GM12891 (cell line): Measurements from ENCODE around the gene ZDHHC11B.

Experiments used
- DNase-seq: peaks from one replicate; pipeline ENCODE4 v3.0.0; 2011; ENCODE audit warnings: low spot score; ENCODE audit not compliant: insufficient read length
- FAIRE-seq: peaks from 2 replicates; lab custom pipeline; 2011; peaks lifted over from hg19 to GRCh38; lab: Jason Lieb, UNC
- PAX5 ChIP-seq: IDR thresholded peaks from 2 replicates; pipeline ENCODE4 v1.6.1; 2011; ENCODE audit warnings: low read length, moderate library complexity, mild to moderate bottlenecking; ENCODE audit not compliant: insufficient read depth, severe bottlenecking
- POLR2A ChIP-seq: IDR thresholded peaks from 2 replicates; pipeline ENCODE4 v1.6.1; 2011; ENCODE audit warnings: low read depth, low read length, control low read depth
- POLR2AphosphoS5 ChIP-seq: IDR thresholded peaks from 2 replicates; pipeline ENCODE4 v1.6.1; 2011; ENCODE audit warnings: low read depth, low read length, control low read depth
- POU2F2 ChIP-seq: IDR thresholded peaks from 2 replicates; pipeline ENCODE4 v1.6.1; 2011; ENCODE audit warnings: low read depth, mild to moderate bottlenecking, control low read depth, low read length, moderate library complexity
- SPI1 ChIP-seq: IDR thresholded peaks from 2 replicates; pipeline ENCODE4 v1.6.1; 2011; ENCODE audit warnings: low read depth, low read length, control low read depth
- TAF1 ChIP-seq: IDR thresholded peaks from 2 replicates; pipeline ENCODE4 v1.6.1; 2011; ENCODE audit warnings: low read depth, low read length, control low read depth

ZDHHC11B gene

DNA sequence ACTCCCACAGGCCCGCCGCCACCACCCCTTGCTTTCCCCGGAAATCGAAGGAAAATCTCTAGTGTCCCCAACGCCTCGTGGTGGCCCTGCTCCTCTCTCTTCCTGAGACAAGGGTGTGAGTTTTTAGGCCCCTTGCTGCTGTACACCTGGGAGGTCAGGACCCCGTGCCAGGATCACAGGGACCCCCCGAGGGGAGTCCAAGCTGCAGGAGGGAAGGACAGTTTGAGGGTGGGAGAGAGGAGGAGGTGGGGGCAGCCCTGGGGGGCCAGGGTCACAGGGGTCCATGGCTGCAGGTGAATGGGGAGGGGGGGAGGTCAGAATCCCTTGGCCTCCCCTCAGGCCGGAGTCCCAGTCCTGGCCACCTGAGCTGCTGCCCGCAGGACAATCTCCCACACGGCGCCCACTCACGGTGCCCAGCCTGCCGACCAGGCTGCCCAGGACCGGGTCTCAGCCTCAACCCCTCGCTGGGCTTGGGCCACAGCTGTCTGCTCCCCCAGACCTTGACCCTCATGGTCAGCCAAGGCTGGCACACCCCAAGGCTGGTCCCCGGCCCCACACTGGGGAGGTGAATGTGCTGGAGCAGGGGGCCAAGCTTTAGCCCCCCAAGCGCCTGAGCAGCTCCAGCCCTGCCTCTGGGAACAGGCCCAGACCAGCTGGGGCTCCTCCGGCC lies 111.2 kb downstream of the ZDHHC11B start:
- DNase-seq (no peak), FAIRE-seq (no peak)
- TF ChIP-seq POLR2A, result no peak
- no peak for TF ChIP-seq SPI1
- TF ChIP-seq POLR2AphosphoS5, result no peak
- TF ChIP-seq TAF1, result no peak
- no peak for TF ChIP-seq PAX5
- TF ChIP-seq POU2F2, result no peak

DNA sequence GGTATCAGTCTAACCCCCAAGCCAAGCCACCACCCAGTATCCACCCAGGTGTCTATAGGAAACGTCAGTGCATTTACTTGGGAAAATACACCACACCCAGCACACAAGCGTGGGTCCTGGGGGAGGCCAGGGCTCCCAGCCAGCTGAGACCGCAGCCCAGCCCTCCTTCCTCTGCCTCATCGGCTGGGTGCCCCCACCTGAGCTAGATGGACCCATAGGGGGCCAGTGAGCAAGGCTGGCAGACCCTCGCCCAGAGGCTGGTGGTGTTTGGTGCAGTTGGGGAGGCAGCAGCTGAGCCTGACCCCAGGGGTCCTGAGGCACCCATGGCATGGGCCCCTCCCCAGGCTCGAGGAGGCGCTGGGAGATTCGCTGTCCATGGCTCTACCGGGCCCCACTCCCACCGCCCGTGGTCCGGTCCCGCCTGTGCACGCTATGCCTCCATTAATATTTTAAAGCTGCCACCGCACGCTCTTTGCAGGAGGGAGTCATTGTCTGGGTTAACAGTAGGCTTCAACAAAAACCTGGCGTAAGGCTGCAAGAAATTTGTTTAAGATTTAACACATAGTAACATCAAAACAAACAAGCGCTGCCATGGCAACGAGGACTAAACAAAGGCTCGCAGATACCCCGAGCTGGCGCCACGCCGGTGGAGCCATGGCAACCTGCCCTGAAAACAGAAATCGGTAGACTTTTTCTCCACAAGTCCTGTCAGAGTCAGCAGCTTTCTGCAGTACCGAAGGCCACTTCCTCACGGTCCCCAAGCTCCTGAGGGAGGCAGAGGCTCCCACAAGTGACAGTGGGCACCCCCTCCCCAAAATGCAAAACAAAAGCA lies 112.0 kb downstream of the ZDHHC11B start:
- DNase-seq (no peak), FAIRE-seq (no peak)
- TF ChIP-seq TAF1, result no peak
- no peak for TF ChIP-seq POLR2AphosphoS5
- no peak for TF ChIP-seq POLR2A
- TF ChIP-seq POU2F2, result no peak
- no peak for TF ChIP-seq SPI1
- TF ChIP-seq PAX5, result no peak

DNA sequence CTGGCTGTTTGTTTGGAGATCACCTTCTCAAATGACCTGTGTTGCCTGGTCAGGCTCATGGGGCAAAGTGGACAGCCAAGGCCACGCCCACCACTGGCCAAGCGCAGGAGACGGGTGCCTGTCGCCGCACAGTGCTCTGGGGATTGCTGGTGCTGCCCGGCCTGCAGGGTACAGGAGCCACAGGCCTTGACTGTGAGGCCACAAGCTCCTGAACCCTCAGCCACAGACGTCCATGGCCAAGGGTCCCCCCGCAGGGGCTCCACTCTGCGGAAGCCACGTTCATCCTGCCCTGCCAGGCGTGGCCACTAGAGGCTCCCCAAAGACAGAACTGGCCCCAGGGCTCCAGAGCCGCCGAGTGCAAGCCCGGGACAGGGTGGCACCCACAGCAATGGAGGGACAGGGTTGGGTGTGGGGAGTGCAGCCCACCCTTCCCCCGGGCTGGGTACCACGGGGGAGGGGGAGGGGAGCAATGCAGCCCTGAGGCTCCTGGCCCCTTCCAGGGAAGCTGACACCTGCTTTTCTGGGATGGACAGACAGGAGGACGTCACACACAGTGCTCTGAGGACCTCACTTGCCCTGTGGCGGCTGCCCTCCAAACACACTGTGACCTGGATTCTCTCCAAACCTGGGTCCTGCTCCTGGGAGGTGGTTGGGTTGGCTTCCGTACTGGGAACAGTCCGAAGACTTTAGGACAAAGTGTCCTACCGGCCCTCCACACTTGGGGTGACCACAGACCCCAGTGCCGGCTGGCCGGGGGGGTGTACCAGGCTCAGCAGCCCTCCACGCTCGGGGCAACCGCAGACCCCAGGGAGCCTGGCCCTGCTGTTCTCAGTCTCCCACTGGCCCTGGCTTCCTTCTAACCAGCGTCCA lies 112.8 kb downstream of the ZDHHC11B start:
- TF ChIP-seq POLR2A (no peak), SPI1 (no peak), POLR2AphosphoS5 (no peak), PAX5 (no peak), POU2F2 (no peak), TAF1 (no peak)
- peak; percentile 85 for DNase-seq
- FAIRE-seq, result no peak

DNA sequence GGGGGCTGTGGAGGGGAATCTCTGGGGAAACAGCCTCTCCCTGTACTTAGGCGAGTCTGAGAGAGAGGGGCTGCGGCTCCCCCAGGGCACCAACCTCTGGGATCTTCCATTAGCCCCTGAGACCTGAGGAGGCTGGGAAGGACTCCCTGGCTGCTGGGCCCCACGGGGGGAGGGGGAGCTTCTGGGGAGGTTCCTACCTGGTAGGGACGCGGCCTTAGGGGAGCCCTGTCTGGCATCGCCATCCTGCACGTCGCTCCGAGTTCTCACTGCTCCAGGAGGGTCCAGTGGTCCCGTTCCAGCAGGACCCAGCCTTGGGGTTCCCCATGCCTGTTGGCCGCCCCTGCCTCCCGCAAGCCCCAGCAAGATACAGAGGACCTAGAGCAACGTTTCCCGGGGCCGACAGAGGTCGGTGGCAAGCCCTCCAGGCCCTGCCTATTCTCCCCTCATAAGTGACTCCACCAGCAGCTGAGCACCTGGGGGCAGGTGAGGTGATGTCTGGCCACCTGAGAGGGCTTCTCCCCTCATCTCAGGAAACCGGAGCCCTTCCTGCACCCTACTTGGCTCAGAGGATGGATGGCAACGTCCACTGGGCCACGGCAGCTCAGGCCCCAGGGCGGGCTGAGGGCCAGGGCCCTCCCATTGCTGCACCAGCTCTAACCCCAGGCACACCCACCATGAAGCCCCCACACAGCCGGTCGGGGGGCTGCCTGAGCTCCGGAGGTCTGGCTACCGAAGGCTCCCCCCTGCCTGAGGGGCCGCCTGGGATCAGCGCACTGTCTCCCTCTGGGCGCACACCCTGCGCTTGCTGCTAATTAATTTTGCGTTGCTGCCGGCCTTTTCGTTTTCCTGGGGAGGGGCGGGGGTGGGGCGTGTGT lies 113.9 kb downstream of the ZDHHC11B start:
- no peak for DNase-seq
- TF ChIP-seq POLR2AphosphoS5 (no peak), POU2F2 (no peak), PAX5 (no peak), TAF1 (no peak)
- no peak for FAIRE-seq

DNA sequence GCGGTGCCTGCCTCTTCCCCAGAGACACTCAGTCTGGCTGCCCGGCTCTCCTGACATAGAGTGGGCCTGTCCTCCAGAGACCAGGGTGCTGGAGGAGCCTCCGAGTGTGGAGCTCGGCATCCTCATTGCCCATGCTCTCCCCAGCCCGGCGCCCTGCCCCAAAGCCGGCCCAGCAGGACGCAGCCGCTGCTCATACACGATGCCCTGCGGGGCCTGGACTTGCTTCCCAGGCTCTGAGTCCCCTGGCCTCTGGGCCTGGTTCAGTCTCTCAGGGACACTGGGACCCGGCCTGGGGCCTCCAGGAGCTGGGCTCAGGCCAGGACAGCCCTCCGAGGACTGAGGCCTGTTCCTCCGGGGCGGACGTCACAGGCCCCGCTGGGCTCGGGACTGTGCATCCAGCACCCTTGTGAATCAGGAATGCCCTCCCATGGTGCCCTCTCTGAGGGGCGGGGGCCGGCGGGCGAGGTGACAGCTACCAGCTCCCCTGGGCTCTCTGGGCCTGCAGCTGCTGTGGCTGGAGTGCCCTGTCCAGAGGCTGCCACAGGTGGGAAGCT lies 114.6 kb downstream of the ZDHHC11B start:
- FAIRE-seq (no peak), DNase-seq (no peak)
- TF ChIP-seq SPI1 (no peak), POLR2A (no peak), PAX5 (no peak), TAF1 (no peak), POU2F2 (no peak), POLR2AphosphoS5 (no peak)

DNA sequence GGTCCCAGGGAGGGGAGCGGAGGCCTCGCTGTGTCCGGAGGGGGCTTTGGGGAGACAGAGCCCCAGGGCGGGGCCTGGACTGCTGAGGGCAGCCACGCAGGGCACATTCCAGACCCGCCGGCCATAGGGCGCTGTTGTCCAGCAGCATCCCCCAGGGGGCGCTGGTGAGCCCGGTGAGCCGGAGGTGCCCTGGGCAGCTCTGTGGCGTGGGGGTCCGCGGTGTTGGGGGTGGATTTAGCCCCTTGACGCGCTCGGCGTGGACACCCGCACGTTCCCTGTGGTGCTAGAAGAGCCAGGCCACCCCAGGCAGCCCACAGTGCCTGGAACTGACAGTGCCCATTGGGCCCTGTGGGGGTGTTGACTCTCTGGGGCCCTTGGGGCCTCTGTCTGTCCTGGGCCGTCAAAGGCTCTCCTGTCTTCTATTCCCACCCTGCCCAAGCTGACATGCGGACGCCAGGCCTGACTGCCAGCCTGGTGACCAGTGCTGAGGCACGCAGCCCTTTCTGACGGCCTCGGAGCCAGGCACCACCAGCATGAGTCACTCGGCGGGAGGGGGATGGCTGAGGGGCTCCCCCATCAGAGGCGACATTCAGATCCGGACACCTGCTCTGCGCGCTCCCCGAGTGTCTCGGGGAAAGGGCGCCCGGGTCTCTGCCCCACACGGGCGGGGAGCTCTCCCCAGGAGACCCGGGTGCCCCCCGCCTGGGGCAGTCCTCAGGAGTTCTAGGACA lies 115.3 kb downstream of the ZDHHC11B start:
- DNase-seq, result peak; percentile 69
- FAIRE-seq, result peak; percentile 20
- TF ChIP-seq TAF1 (no peak), POLR2AphosphoS5 (no peak), PAX5 (no peak), POLR2A (no peak), SPI1 (no peak), POU2F2 (no peak)

DNA sequence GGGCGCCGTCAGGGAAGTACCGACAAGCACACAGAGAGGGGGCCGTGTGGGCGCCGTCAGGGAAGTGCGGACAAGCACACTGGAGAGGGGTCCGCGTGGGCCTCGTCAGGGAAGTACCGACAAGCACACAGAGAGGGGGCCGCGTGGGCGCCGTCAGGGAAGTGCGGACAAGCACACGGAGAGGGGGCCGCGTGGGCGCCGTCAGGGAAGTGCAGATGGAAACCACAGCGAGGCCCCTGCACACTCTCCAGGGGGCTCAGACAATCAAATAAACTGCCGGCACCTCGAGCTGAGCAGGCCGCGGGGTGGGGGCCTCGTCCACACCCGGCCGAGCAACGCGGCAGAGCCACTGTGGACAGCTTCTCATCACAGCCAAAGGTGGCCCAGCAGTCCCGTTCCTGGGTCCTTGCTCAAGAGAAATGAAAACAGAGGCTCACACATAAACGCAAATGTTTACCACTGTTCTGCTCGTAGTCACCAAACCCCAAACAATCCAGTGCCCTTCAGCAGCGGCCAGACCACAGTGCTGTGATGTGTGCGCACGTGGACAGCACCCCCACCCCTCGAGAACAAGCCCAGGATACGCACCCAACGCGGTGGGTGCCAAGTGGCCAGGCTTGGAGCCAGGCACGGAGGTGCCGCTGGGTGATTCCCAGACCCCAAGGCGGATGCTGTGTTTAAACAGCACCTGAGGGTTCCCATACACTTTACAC lies 116.1 kb downstream of the ZDHHC11B start:
- TF ChIP-seq POU2F2 (no peak), SPI1 (no peak), TAF1 (no peak), POLR2A (no peak), PAX5 (no peak), POLR2AphosphoS5 (no peak)
- no peak for DNase-seq
- FAIRE-seq, result no peak
